HG03097 (cell line): Measurements from ENCODE around the gene HOXC9.

Source experiments
- ATAC-seq: cut with Tn5 transposase; IDR thresholded peaks from one replicate; pipeline ENCODE4 v1.9.1; 2021; ENCODE audit not compliant: unreplicated experiment, low FRiP score

The HOXC9 gene

GRCh38 chr12:53963005-53963404 is 37.0 kb upstream of the HOXC9 start:
- no peak for ATAC-seq

GRCh38 chr12:53963434-53964314 is 36.3 kb upstream of the HOXC9 start:
- ATAC-seq: no peak

GRCh38 chr12:53964315-53964713 is 35.6 kb upstream of the HOXC9 start:
- ATAC-seq: no peak

GRCh38 chr12:53965281-53966084 is 34.5 kb upstream of the HOXC9 start:
- no peak for ATAC-seq

- no peak for ATAC-seq
These were observed 33.9 kb upstream of the HOXC9 start for GRCh38 chr12:53966085-53966384.

- ATAC-seq: no peak
These were observed 33.4 kb upstream of the HOXC9 start for GRCh38 chr12:53966385-53967133.

GRCh38 chr12:53967421-53967925 is 32.5 kb upstream of the HOXC9 start:
- no peak for ATAC-seq

GRCh38 chr12:53968214-53969127 is 31.5 kb upstream of the HOXC9 start:
- no peak for ATAC-seq

- ATAC-seq: no peak
These were observed 30.2 kb upstream of the HOXC9 start for GRCh38 chr12:53969588-53970259.

GRCh38 chr12:53970451-53970850 is 29.5 kb upstream of the HOXC9 start:
- no peak for ATAC-seq

GRCh38 chr12:53971129-53971528 is 28.8 kb upstream of the HOXC9 start:
- no peak for ATAC-seq

GRCh38 chr12:53971686-53972085 is 28.3 kb upstream of the HOXC9 start:
- ATAC-seq: no peak

- no peak for ATAC-seq
These were observed 27.7 kb upstream of the HOXC9 start for GRCh38 chr12:53972152-53972702.

GRCh38 chr12:53972722-53973235 is 27.2 kb upstream of the HOXC9 start, which contains the start of gene HOXC11:
Gene HOXC11 (plus strand): TSS chr12:53973126. CDS start chr12:53973242, 116 bp downstream.
- no peak for ATAC-seq

GRCh38 chr12:53973236-53974042 is 26.5 kb upstream of the HOXC9 start:
- no peak for ATAC-seq

- ATAC-seq: no peak
These were observed 25.6 kb upstream of the HOXC9 start, which contains the start of gene HOTAIR for GRCh38 chr12:53974084-53975063. Gene HOTAIR (minus strand): TSS chr12:53974954.

- no peak for ATAC-seq
These were observed 24.9 kb upstream of the HOXC9 start for GRCh38 chr12:53975064-53975471.
